ENCODE results near the gene CISD2.
"Not testable (repeated sequence)": the region's sequence is repeated elsewhere in the genome, so short reads cannot be mapped to it uniquely, and the experiment has no call there.

CISD2 gene

DNA sequence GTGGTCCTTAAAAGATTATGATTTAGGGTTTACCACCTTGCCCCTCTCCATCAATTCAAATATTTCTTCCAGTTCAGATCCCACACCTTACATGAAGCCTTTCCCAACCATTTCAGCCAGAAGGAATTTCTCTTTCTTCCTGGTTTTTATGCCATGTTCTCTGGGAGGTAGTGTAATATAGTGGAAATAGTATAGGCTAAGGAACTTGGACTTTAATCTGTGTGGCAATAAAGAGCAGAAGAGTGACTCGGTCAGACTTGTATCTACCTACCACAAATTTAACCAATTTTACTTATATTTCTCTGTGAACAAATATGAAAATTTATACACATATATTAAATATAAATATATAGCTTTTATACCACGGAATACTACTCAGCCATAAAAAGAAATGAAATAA is 18.4 kb upstream of the CISD2 start:
- no peak for DNase-seq (ENCODE audit: low read depth)

DNA sequence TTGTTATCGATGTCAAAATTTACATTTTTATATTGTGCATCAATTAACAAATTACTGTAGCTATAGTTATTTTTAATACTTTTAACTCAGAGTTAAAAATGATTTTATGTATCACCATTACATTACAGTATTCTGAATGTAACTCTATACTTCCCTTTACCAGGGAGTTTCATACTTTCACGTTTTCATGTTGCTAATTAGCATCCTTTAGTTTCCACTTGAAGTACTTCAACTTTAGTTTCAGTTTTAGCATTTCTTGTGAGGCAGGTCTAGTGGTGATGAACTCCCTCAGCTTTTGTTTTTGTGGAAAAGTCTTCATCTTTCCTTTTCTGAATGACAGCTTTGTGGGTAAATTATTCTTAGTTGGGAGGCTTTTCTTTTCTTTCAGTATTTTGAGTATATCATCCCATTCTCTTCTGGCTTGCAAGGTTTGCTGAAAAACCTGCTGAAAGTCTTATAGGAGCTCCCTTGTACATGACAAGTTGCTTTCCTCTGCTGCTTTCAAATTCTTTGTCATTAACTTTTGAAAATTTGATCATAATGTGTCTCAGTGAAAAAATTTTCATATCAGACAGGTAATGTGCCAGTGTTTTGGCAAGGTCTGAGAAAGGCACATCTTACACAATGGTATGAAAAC is 9.8 kb upstream of the CISD2 start:
- no peak for DNase-seq (ENCODE audit: low read depth)

DNA sequence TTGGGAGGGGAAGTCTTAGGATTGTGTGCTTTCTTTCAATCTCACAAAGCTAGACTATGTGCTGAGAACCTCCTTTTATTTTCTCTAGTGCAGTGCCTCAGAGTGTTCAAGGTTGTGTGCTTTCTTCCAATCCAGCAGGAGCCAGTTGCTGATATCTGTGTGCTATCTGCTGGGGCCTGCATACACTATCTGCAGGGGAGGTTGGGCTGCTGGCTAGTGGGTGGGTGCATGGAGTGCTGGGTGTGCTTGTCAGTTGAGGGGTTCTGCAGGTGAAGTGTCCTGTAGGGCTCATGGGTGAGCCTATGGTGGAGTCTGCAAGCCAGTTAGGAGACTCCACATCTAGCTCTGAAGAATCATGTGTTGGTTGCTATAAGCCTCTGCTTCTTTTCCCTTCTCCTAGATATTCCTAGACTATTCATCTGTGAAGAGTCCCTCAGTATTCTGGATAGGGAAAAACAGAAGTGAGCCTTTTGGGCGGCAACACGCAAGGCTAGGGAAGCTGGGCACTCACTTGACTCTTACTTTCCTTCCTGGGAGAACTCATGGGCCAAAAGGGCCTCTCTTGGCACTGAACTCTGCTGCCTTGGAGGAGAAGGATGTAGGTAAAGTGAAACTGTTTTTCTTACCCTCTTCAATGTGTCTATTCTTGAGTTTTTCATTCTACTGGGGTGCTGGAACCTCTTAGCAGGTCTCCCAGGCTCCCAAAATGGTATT is 8.0 kb upstream of the CISD2 start:
- no peak for DNase-seq (ENCODE audit: low read depth)

DNA sequence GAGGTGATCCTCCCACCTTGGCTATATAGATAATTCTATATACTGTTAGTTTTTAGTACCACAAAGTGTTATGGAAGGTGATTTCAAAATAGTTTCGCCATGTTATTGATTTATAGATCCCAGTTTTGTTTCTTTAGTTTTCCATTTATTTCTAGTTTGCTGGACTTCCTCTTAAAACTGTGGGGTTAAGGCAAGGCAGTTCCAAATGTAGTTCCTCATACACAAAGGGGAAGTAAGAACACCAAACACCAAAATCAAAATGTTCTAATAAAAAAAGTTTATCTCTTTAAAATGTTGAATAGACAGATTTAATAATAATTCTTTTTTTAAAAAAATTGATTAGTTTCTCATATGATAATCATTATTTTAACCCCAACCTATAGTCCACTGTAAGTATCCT is 6.8 kb upstream of the CISD2 start:
- no peak for DNase-seq (ENCODE audit: low read depth)

DNA sequence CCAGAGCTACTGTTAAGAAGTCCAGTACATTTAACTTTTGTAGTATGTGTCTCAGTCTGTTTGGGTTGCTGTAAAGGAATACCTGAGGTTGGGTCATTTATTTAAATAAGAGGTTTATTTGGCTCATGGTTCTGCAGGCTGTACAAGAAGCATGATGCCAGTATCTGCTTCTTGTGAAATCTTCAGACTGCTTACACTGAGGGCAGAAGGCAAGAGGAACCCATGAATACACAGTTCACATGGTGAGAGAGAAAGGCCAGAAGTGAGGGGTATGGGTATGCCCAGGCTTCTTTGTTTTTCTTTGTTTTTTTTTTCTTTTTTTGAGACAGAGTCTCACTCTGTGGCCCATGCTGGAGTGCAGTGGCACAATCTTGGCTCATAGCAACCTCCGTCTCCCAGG is 6.0 kb upstream of the CISD2 start:
- DNase-seq (ENCODE audit: low read depth) = no peak

DNA sequence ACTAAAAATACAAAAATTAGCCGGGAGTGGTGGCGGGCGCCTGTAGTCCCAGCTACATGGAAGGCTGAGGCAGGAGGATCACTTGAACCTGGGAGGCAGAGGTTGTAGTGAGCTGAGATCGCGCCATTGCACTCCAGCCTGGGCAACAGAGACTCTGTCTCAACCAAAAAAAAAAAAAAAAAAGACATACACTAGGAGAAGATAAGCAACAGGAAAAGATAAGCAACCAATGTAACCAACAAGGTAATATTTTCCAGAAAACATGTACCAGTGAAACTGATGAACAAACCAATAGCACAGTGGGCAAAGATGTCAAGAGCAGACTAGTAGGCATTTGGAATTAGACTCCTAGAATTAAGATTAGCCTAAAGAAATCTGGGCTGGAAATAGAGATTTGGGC is 3.5 kb upstream of the CISD2 start:
- not testable (repeated sequence) for DNase-seq (ENCODE audit: low read depth)

DNA sequence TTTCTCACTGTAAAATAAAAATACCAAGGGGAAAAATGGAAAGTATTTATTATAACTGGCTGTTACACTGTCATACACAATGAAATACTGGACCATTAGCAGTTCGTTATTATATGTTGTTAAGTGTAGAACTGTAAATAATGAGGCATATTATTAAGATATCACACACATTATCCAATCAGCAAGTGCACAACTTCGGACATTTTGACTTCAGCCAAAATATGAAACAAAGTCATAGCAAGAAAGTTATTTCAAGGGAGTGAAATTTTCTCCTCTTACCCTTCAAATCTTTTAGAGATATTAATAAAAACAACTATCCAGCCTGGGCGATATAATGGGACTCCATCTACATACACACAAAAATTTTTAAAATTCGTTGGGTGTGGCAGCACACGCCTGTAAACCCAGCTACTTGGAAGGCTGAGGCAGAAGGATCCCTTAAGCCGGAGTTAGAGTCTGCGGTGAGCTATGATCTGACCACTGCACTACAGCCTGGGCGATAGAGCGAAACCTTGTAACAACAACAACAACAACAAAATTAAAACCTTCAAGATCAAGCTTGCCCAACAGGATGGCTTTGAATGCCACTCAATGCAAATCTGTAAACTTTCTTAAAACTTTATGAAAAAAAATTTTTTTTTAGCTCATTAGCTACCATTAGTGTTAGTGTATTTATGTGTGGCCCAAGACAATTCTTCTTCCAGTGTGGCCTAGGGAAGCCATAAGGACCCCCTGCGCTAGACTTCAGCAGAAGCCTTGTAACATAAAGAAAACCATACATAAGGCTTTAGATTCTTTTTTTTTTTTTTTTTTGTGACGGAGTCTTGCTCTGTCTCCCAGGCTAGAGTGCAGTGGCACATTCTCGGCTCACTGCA is 1.3 kb upstream of the CISD2 start:
- no peak for DNase-seq (ENCODE audit: low read depth)

DNA sequence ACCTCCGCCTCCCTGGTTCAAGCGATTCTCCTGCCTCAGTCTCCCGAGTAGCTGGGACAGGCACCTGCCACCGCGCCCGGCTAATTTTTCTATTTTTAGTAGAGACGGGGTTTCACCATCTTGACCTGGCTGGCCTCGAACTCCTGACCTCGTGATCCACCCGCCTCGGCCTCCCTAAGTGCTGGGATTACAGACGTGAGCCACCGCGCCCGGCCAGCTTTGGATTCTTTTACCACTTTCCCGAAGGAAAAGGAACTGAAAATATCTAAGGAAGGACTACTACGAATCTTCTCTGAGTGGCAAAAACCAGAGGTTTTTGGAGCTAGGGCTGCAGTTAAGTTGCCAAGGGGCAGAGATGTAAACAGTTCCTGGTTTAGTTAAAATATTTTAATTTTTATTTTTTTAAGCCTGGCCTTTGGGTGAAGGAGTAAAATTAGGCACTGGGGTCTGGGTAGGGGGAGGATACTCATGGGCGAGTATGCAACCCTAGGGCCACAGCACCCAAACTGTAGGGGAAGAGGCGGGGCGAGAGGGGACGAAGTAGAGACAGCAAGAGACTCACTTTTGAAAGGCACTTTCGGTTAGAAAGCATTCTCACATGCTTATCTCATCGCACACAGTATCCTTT is 525 bp upstream of the CISD2 start:
- no peak for DNase-seq (ENCODE audit: low read depth)

DNA sequence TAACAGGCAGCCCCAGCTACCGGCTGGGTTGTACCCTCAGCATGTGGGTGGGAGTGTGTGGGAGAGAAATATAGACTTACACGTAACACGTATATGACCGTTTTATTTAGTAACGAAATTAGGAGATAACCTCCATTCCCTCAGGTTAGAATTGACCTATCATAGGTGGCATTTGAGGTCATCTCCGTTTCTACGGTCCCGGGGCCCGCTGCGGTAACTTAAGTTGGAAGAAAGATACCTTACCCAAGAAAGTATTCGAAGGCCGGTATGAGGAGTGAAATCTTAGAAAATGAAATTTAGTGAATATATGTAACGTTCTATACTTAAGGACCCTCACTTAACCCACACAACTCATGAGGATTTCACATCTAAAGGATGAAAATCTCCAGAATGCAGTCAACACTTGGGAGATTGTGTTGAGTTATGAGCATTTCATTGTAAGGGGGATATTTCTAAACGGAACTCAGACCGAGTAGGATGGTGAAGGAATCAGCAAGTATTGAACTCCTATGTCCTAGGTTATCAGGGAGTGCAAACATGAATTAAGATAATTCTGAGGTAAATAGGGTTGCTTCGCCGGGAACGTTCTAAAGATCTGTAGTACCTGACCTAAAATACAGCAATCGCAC is 891 bp downstream of the CISD2 start:
- DNase-seq (ENCODE audit: low read depth) = no peak

DNA sequence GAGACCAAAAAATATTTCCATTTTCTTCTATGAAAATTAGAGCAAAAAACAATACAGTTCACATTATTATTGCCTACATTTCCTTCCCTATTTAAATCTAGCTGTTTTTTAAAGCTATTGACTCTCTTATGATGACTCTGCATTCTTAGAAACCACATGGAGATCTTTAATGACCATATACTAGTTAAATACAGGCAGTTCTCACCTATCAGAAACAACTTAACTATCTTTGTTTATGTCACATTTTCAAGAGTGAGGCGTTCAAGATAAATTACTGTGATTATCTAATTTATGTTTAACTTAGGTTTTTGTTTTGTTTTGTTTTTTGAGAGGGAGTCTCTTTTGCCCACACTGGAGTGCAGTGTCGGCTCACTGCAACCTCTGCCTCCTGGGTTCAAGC is 3.0 kb downstream of the CISD2 start:
- DNase-seq (ENCODE audit: low read depth) = no peak

DNA sequence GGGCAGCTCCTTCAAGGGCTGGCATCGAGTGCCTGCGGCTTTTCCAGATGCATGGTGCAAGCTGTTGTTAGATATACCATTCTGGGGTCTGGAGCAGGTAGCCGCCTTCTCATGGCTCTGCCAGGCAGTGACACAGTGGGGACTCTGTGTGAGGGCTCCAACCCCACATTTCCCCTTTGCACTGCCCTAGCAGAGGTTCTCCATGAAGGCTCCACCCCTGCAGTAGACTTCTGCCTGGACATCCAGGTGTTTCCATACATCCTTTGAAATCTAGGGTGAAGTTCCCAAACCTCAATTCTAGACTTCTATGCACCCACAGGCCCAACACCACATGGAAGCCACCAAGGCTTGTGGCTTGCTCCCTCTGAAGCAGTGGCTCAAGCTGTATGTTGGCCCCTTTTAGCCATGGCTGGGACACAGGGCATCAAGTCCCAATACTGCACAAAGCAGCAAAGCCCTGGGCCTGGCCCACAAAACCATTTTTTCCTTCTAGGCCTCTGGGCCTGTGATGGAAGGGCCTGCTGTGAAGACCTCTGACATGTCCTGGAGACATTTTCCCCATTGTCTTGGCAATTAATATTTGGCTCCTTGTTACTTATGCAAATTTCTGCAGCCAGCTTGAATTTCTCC is 8.8 kb downstream of the CISD2 start:
- not testable (repeated sequence) for DNase-seq (ENCODE audit: low read depth)

DNA sequence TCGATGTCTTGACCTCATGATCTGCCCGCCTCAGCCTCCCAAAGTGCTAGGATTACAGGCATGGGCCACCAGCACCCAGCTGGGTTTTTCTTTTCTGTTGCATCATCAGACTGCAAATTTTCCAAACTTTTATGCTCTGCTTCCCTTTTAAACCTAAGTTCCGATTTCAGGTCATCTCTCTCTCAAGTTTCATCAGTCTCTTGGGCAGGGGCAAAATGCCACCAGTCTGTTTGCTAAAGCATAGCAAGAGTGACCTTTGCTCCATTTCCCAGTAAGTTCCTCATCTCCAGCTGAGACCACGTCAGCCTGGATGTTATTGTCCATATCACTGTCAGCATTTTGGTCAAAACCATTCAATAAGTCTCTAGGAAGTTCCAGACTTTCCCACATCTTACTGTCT is 9.6 kb downstream of the CISD2 start:
- DNase-seq (ENCODE audit: low read depth) = peak; percentile 18

DNA sequence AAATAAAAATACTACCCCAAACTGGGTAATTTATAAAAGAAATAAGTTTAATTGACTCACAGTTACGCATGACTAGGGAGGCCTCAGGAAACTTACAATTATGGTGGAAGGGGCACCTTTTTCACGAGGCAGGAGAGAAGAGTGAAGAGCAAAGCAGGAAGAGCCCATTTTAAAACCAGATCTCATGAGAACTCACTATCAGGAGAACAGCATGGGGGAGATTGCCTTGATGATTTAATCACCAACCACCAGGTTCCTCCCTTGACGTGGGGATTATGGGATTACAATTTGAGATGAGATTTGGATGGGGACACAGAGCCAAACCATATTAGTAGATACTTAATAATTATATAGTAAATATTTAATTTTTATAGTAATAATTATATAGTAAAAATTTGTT is 10.1 kb downstream of the CISD2 start:
- DNase-seq (ENCODE audit: low read depth) = no peak

DNA sequence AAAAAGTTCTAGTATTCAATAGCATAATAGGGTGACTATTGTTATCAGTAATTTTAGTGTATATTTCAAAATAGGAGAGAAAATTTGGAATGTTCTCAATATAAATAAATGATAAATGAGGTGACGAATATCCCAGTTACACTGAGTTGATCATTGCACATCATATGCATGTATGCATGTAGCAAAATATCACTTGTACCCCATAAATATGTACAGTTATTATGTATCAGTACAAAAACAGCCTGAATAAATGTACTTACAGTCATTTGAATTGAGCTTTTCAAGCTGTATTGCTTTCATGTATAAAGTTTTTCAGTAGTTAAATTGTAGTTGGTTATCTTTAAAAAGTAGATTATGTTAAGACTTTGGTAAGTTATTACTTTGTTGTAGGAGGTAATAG is 12.6 kb downstream of the CISD2 start:
- no peak for DNase-seq (ENCODE audit: low read depth)

DNA sequence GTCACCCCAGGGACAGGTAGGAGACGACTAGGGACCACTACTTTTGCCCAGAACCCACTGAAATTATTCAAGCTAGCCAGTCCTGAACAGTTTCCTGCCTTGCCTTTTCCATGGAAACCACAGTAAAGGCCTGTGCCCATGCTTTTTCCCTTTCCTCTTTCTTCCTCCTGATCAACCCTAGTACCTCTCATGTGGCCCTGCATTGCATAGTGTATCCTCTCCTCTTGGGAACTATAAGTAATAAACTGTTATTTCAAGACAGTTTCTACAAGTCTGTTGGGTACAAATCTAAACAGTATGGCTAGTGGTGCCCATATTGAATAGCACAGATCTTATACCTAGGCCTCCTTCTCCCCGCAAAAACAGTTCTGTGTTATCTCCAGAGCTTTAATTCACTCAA is 14.5 kb downstream of the CISD2 start:
- DNase-seq (ENCODE audit: low read depth) = no peak

DNA sequence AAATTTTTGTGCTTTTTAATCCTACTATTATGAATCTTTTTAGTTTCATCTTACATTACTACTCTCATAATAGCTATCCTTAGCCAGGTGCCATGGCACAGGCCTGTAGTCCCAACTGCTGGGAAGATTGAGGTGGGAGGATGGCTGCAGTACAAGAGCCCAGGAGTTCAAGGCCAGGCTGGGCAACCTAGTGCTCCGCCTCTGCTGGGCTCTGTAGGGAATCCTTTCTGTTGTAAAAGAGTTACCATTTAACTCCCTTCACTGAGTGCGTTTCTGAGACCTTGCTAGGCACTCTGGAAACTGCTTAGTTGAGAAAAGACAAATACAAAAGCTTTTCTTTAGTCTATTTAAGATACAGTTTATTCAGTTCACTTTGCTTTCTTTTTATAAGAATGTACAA is 19.8 kb downstream of the CISD2 start:
- DNase-seq (ENCODE audit: low read depth) = not testable (repeated sequence)

DNA sequence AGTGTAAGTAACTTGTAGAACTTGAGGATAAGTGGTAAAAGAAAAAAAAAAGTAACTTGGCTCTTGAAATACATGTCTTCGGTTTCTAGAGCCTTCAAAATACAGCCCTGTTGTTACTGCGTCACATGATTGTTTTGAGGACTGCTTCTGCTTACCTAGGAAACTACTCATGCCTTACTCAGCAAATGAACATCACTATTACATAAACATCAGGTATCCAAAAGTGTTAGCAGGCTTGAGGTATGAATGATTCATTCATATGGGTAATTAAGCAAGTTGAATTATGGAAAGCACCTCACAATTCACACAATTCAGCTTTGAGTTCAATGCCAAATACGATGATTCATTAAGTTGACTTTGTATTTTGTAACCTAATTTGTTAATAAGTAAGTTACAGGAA is 21.1 kb downstream of the CISD2 start:
- not testable (repeated sequence) for DNase-seq (ENCODE audit: low read depth)

DNA sequence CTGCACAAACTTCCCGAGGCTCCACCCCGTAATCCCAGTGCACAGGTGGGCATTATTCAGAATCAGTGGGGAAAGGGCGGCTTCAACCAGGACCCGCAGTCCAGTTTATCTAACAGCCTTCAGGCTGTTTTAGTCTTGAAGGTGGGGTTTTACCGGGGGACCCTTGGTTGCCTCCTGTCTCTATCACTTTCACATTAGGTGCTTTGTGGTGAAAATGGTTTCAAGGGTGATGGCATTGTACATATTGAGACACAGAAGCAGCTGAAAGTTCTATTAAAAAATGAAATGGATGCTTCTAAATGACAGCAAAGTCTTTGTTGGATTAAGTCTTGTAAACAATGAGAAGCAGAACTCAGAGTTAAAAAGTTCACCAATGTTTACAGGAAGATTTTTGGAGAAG is 27.8 kb downstream of the CISD2 start:
- DNase-seq (ENCODE audit: low read depth) = not testable (repeated sequence)

DNA sequence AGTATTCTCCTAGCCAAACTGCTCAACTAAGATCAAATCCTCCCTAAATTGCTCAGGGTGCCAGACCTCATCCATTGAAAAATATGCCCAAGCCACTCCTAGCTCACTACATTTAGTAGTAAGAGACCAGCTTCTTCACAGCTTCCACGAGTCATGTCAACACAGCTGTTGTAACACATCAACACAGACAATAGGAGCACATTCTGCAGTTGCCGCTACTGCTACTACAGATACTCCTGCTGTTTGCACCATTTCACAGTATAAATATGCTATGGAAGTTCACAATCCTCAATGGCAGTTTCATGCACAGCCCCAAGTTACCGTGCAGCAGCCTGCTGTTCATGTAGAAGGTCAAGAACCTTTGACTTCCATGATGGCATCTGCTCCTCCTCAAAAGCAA is 28.8 kb downstream of the CISD2 start:
- DNase-seq (ENCODE audit: low read depth) = not testable (repeated sequence)

DNA sequence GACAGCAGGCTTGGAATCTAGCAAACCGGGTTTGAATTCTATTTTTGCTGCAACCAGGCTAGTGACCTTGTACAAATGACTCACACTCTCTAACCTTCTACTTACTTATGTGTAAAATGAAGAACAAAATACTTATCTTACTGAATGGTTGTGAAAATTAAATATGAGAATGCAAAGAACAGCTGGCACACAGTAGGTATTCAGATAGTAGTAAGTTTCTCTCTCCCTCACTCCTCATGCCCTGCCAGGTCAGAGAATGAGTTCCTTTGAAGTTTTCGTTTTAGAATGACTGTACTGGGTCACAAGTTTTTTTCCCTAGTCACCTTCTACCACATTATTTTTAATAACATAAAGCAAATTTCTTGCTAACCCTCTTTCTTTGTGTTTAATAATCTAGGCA is 33.0 kb downstream of the CISD2 start:
- no peak for DNase-seq (ENCODE audit: low read depth)

DNA sequence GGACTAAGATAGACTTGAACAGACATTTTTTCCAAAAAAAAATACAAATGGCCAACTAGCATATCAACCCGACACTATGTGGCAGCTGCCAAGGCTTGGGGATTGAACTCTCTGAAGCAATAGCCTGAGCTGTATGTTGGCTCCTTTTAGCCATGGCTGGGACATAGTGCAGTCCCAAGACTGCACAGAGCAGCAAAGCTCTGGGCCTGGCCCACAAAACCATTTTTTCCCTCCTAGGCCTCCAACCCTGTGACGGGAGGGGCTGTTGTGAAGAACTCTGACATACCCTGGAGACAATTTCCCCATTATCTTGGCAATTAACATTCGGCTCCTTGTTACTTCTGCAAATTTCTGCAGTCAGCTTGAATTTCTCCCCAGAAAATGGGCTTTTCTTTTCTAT is 50.1 kb downstream of the CISD2 start:
- DNase-seq (ENCODE audit: low read depth) = no peak

DNA sequence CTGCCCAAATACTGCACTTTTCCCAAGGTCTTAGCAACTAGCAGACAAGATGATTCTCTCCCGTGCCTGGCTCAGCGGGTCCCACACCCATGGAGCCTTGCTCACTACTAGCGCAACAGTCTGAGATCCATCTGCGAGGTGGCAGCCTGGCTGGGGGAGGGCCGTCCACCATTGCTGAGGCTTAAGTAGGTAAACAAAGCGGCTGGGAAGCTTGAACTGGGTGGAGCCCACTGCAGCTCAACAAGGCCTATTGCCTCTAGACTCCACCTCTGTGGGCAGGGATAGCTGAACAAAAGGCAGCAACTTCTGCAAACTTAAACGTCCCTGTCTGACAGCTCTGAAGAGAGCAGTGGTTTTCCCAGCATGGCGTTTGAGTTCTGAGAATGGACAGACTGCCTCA is 50.9 kb downstream of the CISD2 start:
- not testable (repeated sequence) for DNase-seq (ENCODE audit: low read depth)
